T-helper 2 cell treated with Interferon-gamma antibody and Interleukin-4, amounts not matched to agents 100 ng/mL and 5 ng/mL, for 36 hours (primary cell): ENCODE data around the gene FHAD1. TPM values are rescaled to one million over a fixed set of nuclear protein-coding genes. Genes with fewer than 3 reads are reported as not detected.

Experiments
- total RNA-seq: library from RNA; stranded (reverse); gene quantifications from 2 replicates; pipeline ENCODE4 v1.2.3, GENCODE V29; 2022

Gene FHAD1
- total RNA-seq, 1 donor from 2014 or later: 0.09 TPM

Other genes with a start within 250 kb of the FHAD1 start
- not detected in 2 replicates for gene TMEM51, start 93.5 kb upstream of the FHAD1 start, total RNA-seq
- gene EFHD2, start 162.7 kb downstream of the FHAD1 start, total RNA-seq: 109 and 110 TPM in 2 replicates
- 0.66 and 1.0 TPM in 2 replicates for gene CTRC, start 191.2 kb downstream of the FHAD1 start, total RNA-seq
- not detected in 2 replicates for gene CELA2A, start 209.5 kb downstream of the FHAD1 start, total RNA-seq
- gene CELA2B, start 228.9 kb downstream of the FHAD1 start, total RNA-seq: not detected in 2 replicates